HG03095 (cell line): Measurements from ENCODE around the gene RAP1GAP2.
"Not testable (repeated sequence)": the region's sequence is repeated elsewhere in the genome, so short reads cannot be mapped to it uniquely, and the experiment has no call there.

Experiments
- ATAC-seq: cut with Tn5 transposase; IDR thresholded peaks from one replicate; pipeline ENCODE4 v1.9.1; 2021; ENCODE audit warnings: moderate library complexity; ENCODE audit not compliant: unreplicated experiment

Gene RAP1GAP2

GRCh38 chr17:2785376-2785775 is 10.9 kb upstream of the RAP1GAP2 start:
- ATAC-seq = not testable (repeated sequence)

- no peak for ATAC-seq
Measured at GRCh38 chr17:2786176-2786881, 9.9 kb upstream of the RAP1GAP2 start.

GRCh38 chr17:2789700-2790099 is 6.5 kb upstream of the RAP1GAP2 start:
- no peak for ATAC-seq

- ATAC-seq = no peak
Measured at GRCh38 chr17:2792366-2793169, 3.7 kb upstream of the RAP1GAP2 start.

- ATAC-seq = no peak
Measured at GRCh38 chr17:2794111-2794803, 2.0 kb upstream of the RAP1GAP2 start.

- no peak for ATAC-seq
Measured at GRCh38 chr17:2795441-2796163, 636 bp upstream of the RAP1GAP2 start.

- ATAC-seq = no peak
Measured at GRCh38 chr17:2797226-2797625, 988 bp downstream of the RAP1GAP2 start.

GRCh38 chr17:2797637-2798036 is 1.4 kb downstream of the RAP1GAP2 start:
- ATAC-seq = no peak

GRCh38 chr17:2798188-2798587 is 1.9 kb downstream of the RAP1GAP2 start:
- no peak for ATAC-seq

GRCh38 chr17:2798678-2799077 is 2.4 kb downstream of the RAP1GAP2 start:
- no peak for ATAC-seq

- ATAC-seq = no peak
Measured at GRCh38 chr17:2799653-2800052, 3.4 kb downstream of the RAP1GAP2 start.

GRCh38 chr17:2800367-2800766 is 4.1 kb downstream of the RAP1GAP2 start:
- ATAC-seq = no peak

GRCh38 chr17:2801841-2802240 is 5.6 kb downstream of the RAP1GAP2 start:
- ATAC-seq = no peak

GRCh38 chr17:2802574-2802973 is 6.3 kb downstream of the RAP1GAP2 start:
- ATAC-seq = no peak

GRCh38 chr17:2803386-2803785 is 7.1 kb downstream of the RAP1GAP2 start:
- no peak for ATAC-seq

GRCh38 chr17:2803971-2804370 is 7.7 kb downstream of the RAP1GAP2 start:
- no peak for ATAC-seq

- no peak for ATAC-seq
Measured at GRCh38 chr17:2804912-2805311, 8.7 kb downstream of the RAP1GAP2 start.

- no peak for ATAC-seq
Measured at GRCh38 chr17:2805961-2806360, 9.7 kb downstream of the RAP1GAP2 start.

- ATAC-seq = no peak
Measured at GRCh38 chr17:2808367-2809335, 12.4 kb downstream of the RAP1GAP2 start.

GRCh38 chr17:2809337-2809736 is 13.1 kb downstream of the RAP1GAP2 start:
- ATAC-seq = no peak
